ENCODE results near the gene PACRG. TPM values are rescaled to one million over a fixed set of nuclear protein-coding genes. Genes with fewer than 3 reads are reported as not detected.

PACRG gene
- total RNA-seq, 1 donor = under 0.01 TPM

- no peak overlapping the region for H3K4me3 ChIP-seq (ENCODE audit: low read depth, low read length)
- peak; percentile 100 for DNase-seq (ENCODE audit: low read depth)
- TF ChIP-seq, protein P1, sequence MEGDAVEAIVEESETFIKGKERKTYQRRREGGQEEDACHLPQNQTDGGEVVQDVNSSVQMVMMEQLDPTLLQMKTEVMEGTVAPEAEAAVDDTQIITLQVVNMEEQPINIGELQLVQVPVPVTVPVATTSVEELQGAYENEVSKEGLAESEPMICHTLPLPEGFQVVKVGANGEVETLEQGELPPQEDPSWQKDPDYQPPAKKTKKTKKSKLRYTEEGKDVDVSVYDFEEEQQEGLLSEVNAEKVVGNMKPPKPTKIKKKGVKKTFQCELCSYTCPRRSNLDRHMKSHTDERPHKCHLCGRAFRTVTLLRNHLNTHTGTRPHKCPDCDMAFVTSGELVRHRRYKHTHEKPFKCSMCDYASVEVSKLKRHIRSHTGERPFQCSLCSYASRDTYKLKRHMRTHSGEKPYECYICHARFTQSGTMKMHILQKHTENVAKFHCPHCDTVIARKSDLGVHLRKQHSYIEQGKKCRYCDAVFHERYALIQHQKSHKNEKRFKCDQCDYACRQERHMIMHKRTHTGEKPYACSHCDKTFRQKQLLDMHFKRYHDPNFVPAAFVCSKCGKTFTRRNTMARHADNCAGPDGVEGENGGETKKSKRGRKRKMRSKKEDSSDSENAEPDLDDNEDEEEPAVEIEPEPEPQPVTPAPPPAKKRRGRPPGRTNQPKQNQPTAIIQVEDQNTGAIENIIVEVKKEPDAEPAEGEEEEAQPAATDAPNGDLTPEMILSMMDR (IDR thresholded peaks at IDR 0.05; ENCODE audit: insufficient read depth, low read depth, low read length) = no peak
Observed at GRCh38 chr6:162964488-162965140, 236.8 kb downstream of the PACRG start.

DNA sequence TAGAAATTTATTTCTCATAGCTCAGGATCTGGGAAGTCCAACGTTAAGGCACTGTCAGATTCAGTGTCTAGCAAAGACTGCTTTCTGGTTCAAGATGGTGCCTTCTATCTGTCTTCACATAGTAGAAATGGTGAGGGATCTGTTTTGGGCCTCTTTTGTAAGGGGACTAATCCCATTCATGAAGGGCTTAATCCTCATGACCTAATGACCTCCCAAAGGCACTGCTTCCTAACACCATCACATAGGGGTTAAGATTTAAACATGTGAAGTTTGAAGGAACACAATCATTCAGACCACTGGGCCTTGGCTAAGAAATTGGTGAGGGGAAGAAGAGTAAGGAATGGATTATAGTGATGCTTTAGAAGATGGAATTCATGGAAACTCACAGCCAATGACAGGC lies 237.6 kb downstream of the PACRG start:
- TF ChIP-seq, protein P1 (IDR thresholded peaks at IDR 0.05; ENCODE audit: insufficient read depth, low read depth, low read length) = no peak
- no peak for DNase-seq (ENCODE audit: low read depth)

GRCh38 chr6:162970246-162970645 lies 242.5 kb downstream of the PACRG start:
- H3K4me3 ChIP-seq (ENCODE audit: low read depth, low read length) = no peak overlapping the region
- TF ChIP-seq, protein P1 (IDR thresholded peaks at IDR 0.05; ENCODE audit: insufficient read depth, low read depth, low read length) = no peak
- DNase-seq (ENCODE audit: low read depth) = no peak

More for the DNA sequence above, 237.6 kb downstream of the PACRG start:
- no peak overlapping the region for H3K4me3 ChIP-seq (ENCODE audit: low read depth, low read length)

DNA sequence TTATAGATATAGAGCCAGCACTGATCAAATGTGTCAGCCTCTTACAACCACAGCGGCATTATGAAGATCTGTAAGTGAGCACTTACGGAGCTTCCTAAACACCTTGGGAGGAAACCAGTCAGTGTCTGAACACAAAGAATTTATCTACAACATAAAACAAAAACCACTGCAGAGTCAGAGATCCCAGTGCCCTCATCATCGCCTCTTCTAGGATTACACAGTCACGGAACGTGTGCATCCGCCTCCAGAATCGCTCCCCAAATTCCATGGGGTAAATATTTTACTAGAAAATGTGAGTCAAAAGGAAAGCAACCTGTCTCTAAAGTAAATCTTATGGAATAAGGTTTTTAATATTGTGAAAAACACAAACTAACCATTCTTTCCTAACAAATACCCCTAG lies 243.6 kb downstream of the PACRG start:
- TF ChIP-seq, protein P1 (IDR thresholded peaks at IDR 0.05; ENCODE audit: insufficient read depth, low read depth, low read length) = no peak
- no peak overlapping the region for H3K4me3 ChIP-seq (ENCODE audit: low read depth, low read length)
- no peak for DNase-seq (ENCODE audit: low read depth)

DNA sequence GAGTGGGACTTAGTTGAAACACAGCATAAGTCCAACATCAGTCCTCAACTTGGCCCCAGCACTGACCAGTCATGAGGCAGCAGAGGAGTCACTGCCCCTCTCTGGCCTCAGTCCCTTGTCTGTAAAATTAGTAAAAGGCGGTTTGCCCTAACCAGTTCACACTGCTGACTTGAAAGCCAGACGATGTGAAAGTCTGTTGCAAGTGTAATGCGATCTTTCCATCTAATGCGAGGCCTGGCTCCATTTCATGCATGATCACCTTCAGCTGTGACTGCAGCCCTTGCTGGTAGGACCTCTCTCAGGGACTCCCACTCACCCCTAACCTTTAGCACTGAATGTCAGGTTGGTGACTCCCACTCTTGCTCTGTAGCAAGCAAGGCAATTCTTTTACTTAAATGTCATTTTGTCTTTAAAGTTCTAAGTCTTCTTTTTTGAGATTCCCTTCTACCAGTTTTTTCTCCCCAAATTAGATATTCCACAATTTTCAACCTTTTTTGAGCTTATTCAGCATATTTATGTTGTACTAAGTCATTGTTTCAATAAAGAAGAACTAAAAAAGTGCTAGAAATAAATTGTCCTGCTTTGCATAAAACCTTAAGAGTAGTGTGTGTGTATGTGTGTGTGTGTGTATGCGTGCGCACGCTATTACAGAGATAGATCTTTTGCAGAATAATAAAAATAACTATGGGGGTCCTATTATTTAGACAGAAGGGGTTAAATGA lies 245.5 kb downstream of the PACRG start:
- DNase-seq (ENCODE audit: low read depth) = no peak
- TF ChIP-seq, protein P1 (IDR thresholded peaks at IDR 0.05; ENCODE audit: insufficient read depth, low read depth, low read length) = no peak
- H3K4me3 ChIP-seq (ENCODE audit: low read depth, low read length) = no peak overlapping the region

DNA sequence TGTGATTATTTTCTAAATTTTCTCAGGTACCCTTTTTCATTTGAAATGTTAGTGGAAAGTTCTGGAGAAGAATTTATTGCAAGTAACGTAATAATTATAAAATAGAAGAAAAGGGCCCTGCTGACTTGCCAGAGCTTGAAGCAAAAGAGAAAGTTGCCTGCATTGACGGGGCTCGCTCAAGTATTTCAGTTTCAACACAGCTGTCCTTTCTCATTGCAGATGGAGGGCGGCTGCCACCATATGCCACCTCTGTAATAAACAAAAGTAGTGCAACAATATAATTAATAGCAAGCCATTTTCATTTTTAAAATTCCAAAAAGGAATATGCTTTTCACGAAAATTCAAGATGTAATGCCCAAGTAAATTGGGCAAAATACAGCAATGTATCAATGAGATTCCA lies 246.2 kb downstream of the PACRG start:
- DNase-seq (ENCODE audit: low read depth) = no peak
- H3K4me3 ChIP-seq (ENCODE audit: low read depth, low read length) = no peak overlapping the region
- TF ChIP-seq, protein P1 (IDR thresholded peaks at IDR 0.05; ENCODE audit: insufficient read depth, low read depth, low read length) = no peak

Data from fibroblast of villous mesenchyme (primary cell).